Colonic mucosa (tissue), 4 donors: ENCODE measurements around the gene TREX2. TPM values are rescaled to one million over a fixed set of nuclear protein-coding genes. Genes with fewer than 3 reads are reported as not detected.
A peak's percentile ranks its signal among the peaks of the same experiment; 100 is the strongest.

Experiments
- DNase-seq: peaks from one replicate; pipeline ENCODE4 v3.0.0-alpha.2; 2020
- H3K27ac ChIP-seq: fragments of 200-600 bp; one replicate; pipeline ENCODE4 v1.8.0; 2021
- H3K27me3 ChIP-seq: fragments of 200-600 bp; one replicate; pipeline ENCODE4 v1.8.0; 2021
- H3K36me3 ChIP-seq: fragments of 200-600 bp; one replicate; pipeline ENCODE4 v1.8.0; 2021
- H3K4me1 ChIP-seq: fragments of 200-600 bp; one replicate; pipeline ENCODE4 v1.8.0; 2021; ENCODE audit warnings: mild to moderate bottlenecking
- H3K4me3 ChIP-seq: fragments of 200-600 bp; one replicate; pipeline ENCODE4 v1.8.0; 2021
- H3K9ac ChIP-seq, 2 donors: one replicate each; pipeline ENCODE4 v1.7.0; 2013; ENCODE audit warnings: control low read depth in 2 of 2, low read depth in 2 of 2, low read length in 2 of 2
- H3K9me3 ChIP-seq: fragments of 200-600 bp; one replicate; pipeline ENCODE4 v1.8.0; 2021
- intact Hi-C: fragments of 100-400 bp; cut with DNase I; formaldehyde crosslinking; loops from one replicate; pipeline ENCODE4 v1.14.1; 2022
- total RNA-seq, 2 donors: library from RNA; stranded (reverse); fragmentation: NEBNext Ultra II Directional in 1 of 2; extraction: Animal tissue kit (Norgen Biotek cat#: 25700) in 1 of 2; gene quantifications; one replicate each; pipeline ENCODE4 v1.2.1, GENCODE V29; 2021
- TF ChIP-seq, protein P1 (sequence below): fragments of 200-600 bp; IDR thresholded peaks from one replicate; pipeline ENCODE4 v1.8.0; 2022; ENCODE audit warnings: antibody characterized with exemption, mild to moderate bottlenecking
- donor health status: healthy.
- donor health status: DM: no; HTN: no; CAD: no.
- donor health status: DM: no; HTN: no; CAD: no.

TREX2 gene
- total RNA-seq, 2 donors from 2014 or later = 1.2 TPM; not detected in 1

DNA sequence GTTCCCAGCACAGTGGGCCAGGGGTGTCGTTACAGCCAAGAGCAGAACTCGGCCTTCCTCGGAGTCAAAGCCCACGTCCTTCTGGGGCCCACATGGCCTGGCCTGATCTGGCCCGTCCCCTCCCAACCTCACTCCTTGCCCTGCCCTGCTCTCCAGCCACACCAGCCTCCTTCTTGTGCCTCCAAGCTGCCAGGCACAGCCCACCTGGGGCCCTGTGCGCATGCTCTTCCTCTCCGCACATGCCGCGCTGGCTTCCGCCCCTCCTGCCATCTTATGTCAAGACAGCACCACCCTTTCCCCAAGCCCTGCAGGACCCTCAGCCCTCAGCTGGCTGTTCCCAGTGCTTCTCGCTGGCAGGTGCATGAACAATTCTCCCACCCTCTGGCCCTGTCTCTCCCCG is 17.7 kb upstream of the TREX2 start:
- H3K36me3 ChIP-seq = no peaks in the 10 kb centered on the region
- intact Hi-C loops = no loop called here
- H3K4me1 ChIP-seq = no peaks in the 10 kb centered on the region
- no peak overlapping the region for H3K4me3 ChIP-seq
- TF ChIP-seq, protein P1, sequence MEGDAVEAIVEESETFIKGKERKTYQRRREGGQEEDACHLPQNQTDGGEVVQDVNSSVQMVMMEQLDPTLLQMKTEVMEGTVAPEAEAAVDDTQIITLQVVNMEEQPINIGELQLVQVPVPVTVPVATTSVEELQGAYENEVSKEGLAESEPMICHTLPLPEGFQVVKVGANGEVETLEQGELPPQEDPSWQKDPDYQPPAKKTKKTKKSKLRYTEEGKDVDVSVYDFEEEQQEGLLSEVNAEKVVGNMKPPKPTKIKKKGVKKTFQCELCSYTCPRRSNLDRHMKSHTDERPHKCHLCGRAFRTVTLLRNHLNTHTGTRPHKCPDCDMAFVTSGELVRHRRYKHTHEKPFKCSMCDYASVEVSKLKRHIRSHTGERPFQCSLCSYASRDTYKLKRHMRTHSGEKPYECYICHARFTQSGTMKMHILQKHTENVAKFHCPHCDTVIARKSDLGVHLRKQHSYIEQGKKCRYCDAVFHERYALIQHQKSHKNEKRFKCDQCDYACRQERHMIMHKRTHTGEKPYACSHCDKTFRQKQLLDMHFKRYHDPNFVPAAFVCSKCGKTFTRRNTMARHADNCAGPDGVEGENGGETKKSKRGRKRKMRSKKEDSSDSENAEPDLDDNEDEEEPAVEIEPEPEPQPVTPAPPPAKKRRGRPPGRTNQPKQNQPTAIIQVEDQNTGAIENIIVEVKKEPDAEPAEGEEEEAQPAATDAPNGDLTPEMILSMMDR = no peak
- no peak overlapping the region for H3K9ac ChIP-seq
- no peak for DNase-seq
- no peaks in the 10 kb centered on the region for H3K27me3 ChIP-seq
- no peak overlapping the region for H3K27ac ChIP-seq
- H3K9me3 ChIP-seq = no peaks in the 10 kb centered on the region

DNA sequence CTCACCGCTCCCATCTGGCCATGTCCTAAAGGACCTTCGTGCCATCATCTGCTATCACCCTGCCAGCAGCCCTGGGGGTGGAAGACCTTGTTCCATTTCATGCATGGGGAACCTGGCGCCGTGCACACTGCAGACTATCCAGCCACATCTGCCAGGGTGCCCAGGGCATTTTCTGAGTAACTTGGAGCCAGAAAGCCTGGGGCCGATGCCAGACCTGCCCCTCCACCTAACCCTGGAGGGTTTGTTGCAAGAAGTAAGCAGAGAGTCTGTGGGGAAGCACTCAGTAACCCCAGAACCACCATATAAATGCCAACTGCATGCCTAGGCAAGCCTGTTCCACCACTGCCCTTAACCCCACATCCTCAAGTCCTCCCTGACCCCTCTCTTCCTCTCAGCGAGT is 17.2 kb upstream of the TREX2 start:
- Histone ChIP-seq H3K4me3 (no peak overlapping the region), H3K4me1 (no peaks in the 10 kb centered on the region), H3K9me3 (no peaks in the 10 kb centered on the region), H3K27ac (no peak overlapping the region), H3K9ac (no peak overlapping the region), H3K36me3 (no peaks in the 10 kb centered on the region), H3K27me3 (no peaks in the 10 kb centered on the region)
- DNase-seq = no peak
- intact Hi-C loops = no loop called here
- TF ChIP-seq, protein P1 = no peak

DNA sequence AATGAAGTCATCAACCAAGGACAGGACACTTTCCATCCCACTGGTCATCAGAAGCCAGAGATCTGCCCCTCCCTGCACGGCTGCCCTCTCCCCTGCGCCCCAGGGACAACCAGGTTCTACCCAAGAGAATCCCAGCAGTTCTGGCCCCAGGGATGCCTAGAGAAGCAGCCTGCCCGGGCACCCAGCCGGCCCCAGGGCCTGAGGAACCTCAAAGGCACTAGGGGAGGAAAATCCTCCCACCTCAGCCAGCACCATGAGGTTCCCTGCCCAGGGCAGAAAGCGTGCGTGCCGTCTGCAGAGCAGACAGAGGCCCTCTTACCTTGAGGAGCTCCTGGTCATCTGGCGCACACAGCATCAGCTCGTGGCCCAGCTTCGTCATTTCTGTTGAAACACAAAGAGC is 16.4 kb upstream of the TREX2 start:
- Histone ChIP-seq H3K36me3 (no peaks in the 10 kb centered on the region), H3K27me3 (no peaks in the 10 kb centered on the region), H3K4me1 (no peaks in the 10 kb centered on the region), H3K27ac (no peak overlapping the region), H3K4me3 (no peak overlapping the region), H3K9me3 (no peaks in the 10 kb centered on the region), H3K9ac (no peak overlapping the region)
- DNase-seq = no peak
- intact Hi-C loops = no loop called here
- TF ChIP-seq, protein P1 = no peak

DNA sequence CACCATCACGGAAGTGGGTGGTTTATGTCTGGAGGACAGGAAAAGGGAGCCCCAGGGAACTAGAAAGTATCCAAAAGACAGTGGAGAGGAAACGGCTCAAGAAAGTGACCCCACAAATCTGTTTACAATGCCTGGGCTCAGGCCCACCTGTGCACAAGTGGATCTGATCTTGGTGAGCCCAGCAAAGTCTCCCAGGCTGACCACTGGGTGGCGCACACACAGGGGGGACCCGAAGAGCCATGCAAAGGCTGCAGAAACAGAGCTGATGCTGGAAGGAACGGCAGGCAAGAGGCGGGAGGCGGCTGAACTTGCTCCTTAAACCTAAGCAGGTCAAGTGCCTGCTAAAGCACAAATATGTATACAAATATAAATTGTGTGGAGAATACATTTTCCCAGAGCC is 15.0 kb upstream of the TREX2 start:
- TF ChIP-seq, protein P1 = peak; percentile 43
- no peaks in the 10 kb centered on the region for H3K36me3 ChIP-seq
- H3K4me3 ChIP-seq = no peak overlapping the region
- no peak overlapping the region for H3K9ac ChIP-seq
- H3K27me3 ChIP-seq = no peaks in the 10 kb centered on the region
- H3K27ac ChIP-seq = no peak overlapping the region
- H3K4me1 ChIP-seq = no peaks in the 10 kb centered on the region
- DNase-seq = peak; percentile 40
- intact Hi-C loops = no loop called here
- H3K9me3 ChIP-seq = no peaks in the 10 kb centered on the region

DNA sequence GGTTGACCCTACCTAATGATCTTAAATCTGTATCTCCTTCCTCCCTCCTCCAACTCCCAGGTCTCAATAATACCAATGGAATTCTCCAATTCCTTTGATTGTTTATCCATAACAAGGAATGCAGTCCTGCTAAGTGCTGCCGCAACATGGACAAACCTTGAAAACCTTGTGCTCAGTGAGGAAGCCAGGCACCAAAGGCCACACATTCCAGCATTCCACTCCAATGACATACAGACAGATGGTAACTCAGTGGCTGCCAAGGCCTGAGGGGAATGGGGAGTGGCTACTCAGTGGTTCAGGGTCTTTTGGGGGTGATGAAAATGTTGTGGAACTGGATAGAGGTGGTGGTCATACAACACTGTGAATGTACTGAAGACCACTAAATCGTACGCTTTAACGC is 14.1 kb upstream of the TREX2 start:
- Histone ChIP-seq H3K27ac (no peak overlapping the region), H3K4me1 (no peaks in the 10 kb centered on the region), H3K4me3 (no peak overlapping the region), H3K9me3 (no peaks in the 10 kb centered on the region), H3K36me3 (no peaks in the 10 kb centered on the region), H3K27me3 (no peaks in the 10 kb centered on the region), H3K9ac (no peak overlapping the region)
- intact Hi-C loops = no loop called here
- TF ChIP-seq, protein P1 = no peak
- no peak for DNase-seq

DNA sequence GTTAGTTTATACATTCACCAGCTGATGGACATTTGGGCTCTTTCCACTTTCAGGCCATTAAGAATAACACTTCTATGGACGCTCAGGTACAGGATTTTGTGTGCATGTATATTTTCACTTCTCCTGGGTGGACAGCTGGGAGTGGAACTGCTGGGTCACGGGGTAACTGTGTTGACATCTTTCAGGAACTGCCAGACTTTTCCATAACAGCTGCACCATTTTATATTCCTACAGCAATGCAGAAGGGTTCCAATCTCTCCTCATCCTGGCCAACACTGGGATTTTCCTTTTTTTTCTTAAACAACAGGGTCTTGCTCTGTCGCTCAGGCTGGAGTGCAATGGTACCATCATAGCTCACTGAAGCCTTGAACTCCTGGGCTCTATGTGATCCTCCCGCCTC is 12.6 kb upstream of the TREX2 start:
- Histone ChIP-seq H3K9me3 (no peaks in the 10 kb centered on the region), H3K27ac (no peak overlapping the region), H3K27me3 (no peaks in the 10 kb centered on the region), H3K9ac (no peak overlapping the region), H3K4me1 (no peaks in the 10 kb centered on the region), H3K36me3 (no peaks in the 10 kb centered on the region), H3K4me3 (no peak overlapping the region)
- intact Hi-C loops = no loop called here
- TF ChIP-seq, protein P1 = no peak
- no peak for DNase-seq
